ENCODE data around the gene PLCL2.

- no peak for TF ChIP-seq CTCF (IDR thresholded peaks at IDR 0.05)
- no peak for TF ChIP-seq ZFX (IDR thresholded peaks at IDR 0.05; ENCODE audit: borderline replicate concordance)
These were observed 246.2 kb downstream of the PLCL2 start for GRCh38 chr3:17130956-17131355.
